Measurements from ENCODE around the gene EXT2. TPM values are rescaled to one million over a fixed set of nuclear protein-coding genes. Genes with fewer than 3 reads are reported as not detected.

The EXT2 gene
- total RNA-seq, 1 donor: 44.0 TPM

DNA sequence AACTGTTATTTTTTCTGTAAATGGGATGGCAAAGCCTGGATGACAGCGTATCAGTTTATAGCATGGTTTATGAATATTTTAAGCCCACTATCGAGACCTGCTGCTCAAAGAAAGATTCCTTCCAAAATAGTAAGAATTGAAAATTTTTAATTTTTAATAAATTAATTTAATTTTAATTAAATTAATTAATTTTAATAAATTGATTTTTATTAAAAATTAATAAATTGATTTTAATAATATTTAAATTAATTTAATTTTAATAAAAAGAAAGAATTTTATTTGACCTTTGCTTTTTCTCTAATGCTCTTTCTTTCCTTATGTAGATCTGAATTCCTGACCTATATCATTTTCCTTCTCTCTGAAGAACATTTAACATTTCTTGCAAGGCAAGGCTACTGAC, 62.9 kb downstream of the EXT2 start:
- Histone ChIP-seq H3K27me3 (ENCODE audit: insufficient read depth, low read length) (no peaks in the 10 kb centered on the region), H3K9me3 (ENCODE audit: low read depth, low read length) (no peaks in the 10 kb centered on the region), H3K4me1 (ENCODE audit: insufficient read depth, low read length) (no peaks in the 10 kb centered on the region), H3K4me3 (ENCODE audit: low read length) (no peak overlapping the region)

DNA sequence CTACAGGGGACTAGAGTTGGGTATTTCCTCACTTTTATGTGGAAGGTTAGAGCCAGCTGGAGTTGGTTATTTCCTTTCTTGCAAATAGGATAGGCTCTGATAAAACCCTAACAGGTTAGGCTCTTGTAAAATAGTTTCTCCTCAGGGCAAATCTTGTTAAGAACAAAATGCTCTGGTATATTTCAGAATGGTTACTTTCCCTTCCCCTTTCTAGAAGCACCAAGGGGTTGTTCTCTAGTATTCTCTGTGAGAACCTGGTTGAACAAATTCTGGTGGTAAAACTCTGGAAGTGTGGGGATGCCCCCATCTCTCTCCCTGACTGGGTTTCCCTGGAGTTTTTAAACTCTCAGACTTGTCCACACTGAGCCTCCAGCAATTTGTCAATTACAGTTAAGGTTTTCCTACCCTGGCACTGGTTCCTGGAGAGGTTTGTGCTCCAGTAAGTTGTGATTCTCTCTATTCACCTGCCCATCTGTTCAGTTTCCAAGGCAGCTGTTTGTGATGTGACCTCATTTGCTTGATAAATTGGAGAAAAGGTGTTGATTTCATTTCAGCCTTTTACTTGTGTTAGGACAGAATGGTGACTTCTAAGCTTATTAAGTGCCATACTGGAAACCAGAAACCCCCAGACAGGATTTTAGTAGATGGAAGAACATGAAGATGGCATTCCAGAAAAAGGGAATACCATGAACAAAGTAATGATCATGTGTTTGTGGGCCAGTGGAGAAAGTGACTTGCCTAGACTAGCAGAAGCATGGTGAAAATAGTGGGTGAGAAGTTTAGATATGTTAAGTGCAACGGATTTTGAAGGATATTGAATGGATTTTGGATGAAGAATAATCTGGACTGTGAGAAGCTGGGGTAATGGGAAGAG, 64.6 kb downstream of the EXT2 start:
- Histone ChIP-seq H3K9me3 (ENCODE audit: low read depth, low read length) (no peaks in the 10 kb centered on the region), H3K4me3 (ENCODE audit: low read length) (no peak overlapping the region), H3K4me1 (ENCODE audit: insufficient read depth, low read length) (no peaks in the 10 kb centered on the region), H3K27me3 (ENCODE audit: insufficient read depth, low read length) (no peaks in the 10 kb centered on the region)

DNA sequence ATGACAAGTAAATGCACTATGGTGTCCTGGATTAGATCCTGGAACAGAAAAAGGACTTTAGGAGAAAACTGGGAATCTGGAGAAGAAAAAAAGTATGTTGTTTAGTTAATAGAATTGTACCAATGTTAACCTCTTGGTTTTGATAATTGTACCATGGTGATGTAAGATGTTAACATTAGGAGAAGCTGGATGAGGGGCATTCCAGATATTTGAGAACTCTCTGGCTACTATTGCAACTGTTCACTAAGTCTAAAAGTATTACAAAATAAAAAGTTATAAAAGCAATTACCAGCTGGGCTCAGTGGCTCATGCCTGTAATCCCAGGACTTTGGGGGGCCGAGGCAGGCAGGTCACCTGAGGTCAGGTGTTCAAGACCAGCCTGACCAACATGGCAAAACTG, 66.5 kb downstream of the EXT2 start:
- no peak overlapping the region for H3K4me3 ChIP-seq (ENCODE audit: low read length)
- no peaks in the 10 kb centered on the region for H3K9me3 ChIP-seq (ENCODE audit: low read depth, low read length)
- no peaks in the 10 kb centered on the region for H3K4me1 ChIP-seq (ENCODE audit: insufficient read depth, low read length)
- H3K27me3 ChIP-seq (ENCODE audit: insufficient read depth, low read length): no peaks in the 10 kb centered on the region

DNA sequence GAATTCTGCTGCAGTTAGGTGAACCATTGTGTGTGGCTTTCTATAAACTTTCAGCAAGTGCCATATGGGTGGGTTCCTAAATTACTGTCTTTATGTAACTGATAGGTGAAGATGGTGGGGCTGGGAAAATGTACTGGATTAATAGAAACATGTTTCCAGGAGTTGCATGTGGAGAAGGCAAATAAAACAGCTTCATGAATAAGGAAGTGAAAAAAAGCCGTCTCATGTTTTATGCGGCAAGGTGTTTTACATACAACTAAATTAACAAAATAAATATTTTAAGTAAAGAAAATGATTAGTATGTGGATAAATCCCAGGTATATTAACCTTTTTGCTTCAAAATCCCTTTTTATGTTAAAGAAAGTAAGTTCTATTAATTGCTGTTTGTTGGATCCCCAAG, 67.2 kb downstream of the EXT2 start:
- Histone ChIP-seq H3K4me3 (ENCODE audit: low read length) (no peak overlapping the region), H3K27me3 (ENCODE audit: insufficient read depth, low read length) (no peaks in the 10 kb centered on the region), H3K4me1 (ENCODE audit: insufficient read depth, low read length) (no peaks in the 10 kb centered on the region)

GRCh38 chr11:44165432-44165831, 70.0 kb downstream of the EXT2 start:
- Histone ChIP-seq H3K4me1 (ENCODE audit: insufficient read depth, low read length) (no peaks in the 10 kb centered on the region), H3K27me3 (ENCODE audit: insufficient read depth, low read length) (no peaks in the 10 kb centered on the region), H3K9me3 (ENCODE audit: low read depth, low read length) (no peaks in the 10 kb centered on the region), H3K4me3 (ENCODE audit: low read length) (no peak overlapping the region)

More for the DNA sequence above, 67.2 kb downstream of the EXT2 start:
- H3K9me3 ChIP-seq (ENCODE audit: low read depth, low read length): no peaks in the 10 kb centered on the region

- Histone ChIP-seq H3K27me3 (ENCODE audit: insufficient read depth, low read length) (no peaks in the 10 kb centered on the region), H3K9me3 (ENCODE audit: low read depth, low read length) (no peaks in the 10 kb centered on the region), H3K4me3 (ENCODE audit: low read length) (no peak overlapping the region)
Observed at GRCh38 chr11:44167046-44167445, 71.6 kb downstream of the EXT2 start.

GRCh38 chr11:44171518-44171917, 76.0 kb downstream of the EXT2 start:
- no peaks in the 10 kb centered on the region for H3K4me1 ChIP-seq (ENCODE audit: insufficient read depth, low read length)
- H3K27me3 ChIP-seq (ENCODE audit: insufficient read depth, low read length): no peaks in the 10 kb centered on the region
- H3K4me3 ChIP-seq (ENCODE audit: low read length): no peak overlapping the region

More at GRCh38 chr11:44167046-44167445, 71.6 kb downstream of the EXT2 start:
- no peaks in the 10 kb centered on the region for H3K4me1 ChIP-seq (ENCODE audit: insufficient read depth, low read length)

GRCh38 chr11:44172966-44173365, 77.5 kb downstream of the EXT2 start:
- Histone ChIP-seq H3K27me3 (ENCODE audit: insufficient read depth, low read length) (no peaks in the 10 kb centered on the region), H3K9me3 (ENCODE audit: low read depth, low read length) (no peaks in the 10 kb centered on the region), H3K4me3 (ENCODE audit: low read length) (no peak overlapping the region), H3K4me1 (ENCODE audit: insufficient read depth, low read length) (no peaks in the 10 kb centered on the region)

More at GRCh38 chr11:44171518-44171917, 76.0 kb downstream of the EXT2 start:
- H3K9me3 ChIP-seq (ENCODE audit: low read depth, low read length): no peaks in the 10 kb centered on the region

DNA sequence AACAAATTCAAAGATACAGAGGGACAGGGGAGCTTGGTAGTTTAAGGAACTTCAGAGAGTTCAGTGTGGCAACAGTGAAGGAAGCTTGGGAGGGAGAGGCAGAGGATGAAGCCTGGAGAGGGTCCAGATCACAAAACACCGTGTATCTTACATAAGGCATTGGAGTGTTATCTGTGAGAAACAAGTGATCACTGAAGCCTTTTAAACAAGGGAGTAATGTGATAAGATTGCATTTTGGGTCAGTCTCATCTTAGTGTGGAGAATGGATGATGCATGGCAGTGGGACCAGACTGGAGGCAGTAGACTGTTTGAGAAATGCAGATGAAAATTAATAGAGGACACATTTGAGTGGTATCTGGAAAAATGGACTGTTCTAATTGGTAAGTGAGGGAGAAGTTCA, 79.4 kb downstream of the EXT2 start:
- Histone ChIP-seq H3K4me3 (ENCODE audit: low read length) (no peak overlapping the region), H3K4me1 (ENCODE audit: insufficient read depth, low read length) (no peaks in the 10 kb centered on the region), H3K9me3 (ENCODE audit: low read depth, low read length) (no peaks in the 10 kb centered on the region), H3K27me3 (ENCODE audit: insufficient read depth, low read length) (no peaks in the 10 kb centered on the region)

- Histone ChIP-seq H3K4me3 (ENCODE audit: low read length) (no peak overlapping the region), H3K27me3 (ENCODE audit: insufficient read depth, low read length) (no peaks in the 10 kb centered on the region), H3K9me3 (ENCODE audit: low read depth, low read length) (no peaks in the 10 kb centered on the region), H3K4me1 (ENCODE audit: insufficient read depth, low read length) (no peaks in the 10 kb centered on the region)
Observed at GRCh38 chr11:44176546-44177213, 81.2 kb downstream of the EXT2 start.

GRCh38 chr11:44177905-44178304, 82.4 kb downstream of the EXT2 start:
- H3K9me3 ChIP-seq (ENCODE audit: low read depth, low read length): no peaks in the 10 kb centered on the region
- H3K4me3 ChIP-seq (ENCODE audit: low read length): no peak overlapping the region
- H3K4me1 ChIP-seq (ENCODE audit: insufficient read depth, low read length): no peaks in the 10 kb centered on the region
- no peaks in the 10 kb centered on the region for H3K27me3 ChIP-seq (ENCODE audit: insufficient read depth, low read length)

- Histone ChIP-seq H3K9me3 (ENCODE audit: low read depth, low read length) (no peaks in the 10 kb centered on the region), H3K4me1 (ENCODE audit: insufficient read depth, low read length) (no peaks in the 10 kb centered on the region), H3K4me3 (ENCODE audit: low read length) (no peak overlapping the region), H3K27me3 (ENCODE audit: insufficient read depth, low read length) (no peaks in the 10 kb centered on the region)
Observed at GRCh38 chr11:44178381-44178780, 82.9 kb downstream of the EXT2 start.

DNA sequence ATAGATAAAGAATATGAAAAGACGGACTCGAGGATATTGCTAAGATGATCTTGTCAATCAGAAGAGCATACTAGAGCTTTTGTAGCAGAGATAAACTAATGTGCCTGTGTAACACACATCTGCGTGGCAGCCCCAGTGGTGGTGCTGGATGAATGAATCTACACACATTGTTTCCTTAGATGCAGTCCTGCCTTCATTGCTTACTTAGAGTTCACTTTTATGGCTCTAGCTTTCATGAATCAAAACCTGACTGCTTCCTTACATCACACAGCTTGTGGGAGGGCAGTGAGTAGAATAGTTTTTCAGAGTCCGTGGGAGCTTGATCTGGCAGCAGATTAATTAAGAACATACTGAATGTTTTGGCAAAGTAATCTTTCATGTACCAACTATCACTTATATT, 83.7 kb downstream of the EXT2 start:
- H3K9me3 ChIP-seq (ENCODE audit: low read depth, low read length): no peaks in the 10 kb centered on the region
- no peaks in the 10 kb centered on the region for H3K4me1 ChIP-seq (ENCODE audit: insufficient read depth, low read length)
- no peaks in the 10 kb centered on the region for H3K27me3 ChIP-seq (ENCODE audit: insufficient read depth, low read length)
- no peak overlapping the region for H3K4me3 ChIP-seq (ENCODE audit: low read length)

- Histone ChIP-seq H3K27me3 (ENCODE audit: insufficient read depth, low read length) (no peaks in the 10 kb centered on the region), H3K9me3 (ENCODE audit: low read depth, low read length) (no peaks in the 10 kb centered on the region), H3K4me3 (ENCODE audit: low read length) (no peak overlapping the region), H3K4me1 (ENCODE audit: insufficient read depth, low read length) (no peaks in the 10 kb centered on the region)
Observed at GRCh38 chr11:44180107-44180506, 84.6 kb downstream of the EXT2 start.

GRCh38 chr11:44185522-44185921, 90.0 kb downstream of the EXT2 start:
- Histone ChIP-seq H3K4me3 (ENCODE audit: low read length) (no peak overlapping the region), H3K4me1 (ENCODE audit: insufficient read depth, low read length) (no peaks in the 10 kb centered on the region), H3K27me3 (ENCODE audit: insufficient read depth, low read length) (no peaks in the 10 kb centered on the region), H3K9me3 (ENCODE audit: low read depth, low read length) (peaks cover 13% of the 10 kb centered on the region)
